Measurements from ENCODE around the gene TELO2. TPM values are rescaled to one million over a fixed set of nuclear protein-coding genes. Genes with fewer than 3 reads are reported as not detected.

The TELO2 gene
- total RNA-seq, result 48.3 TPM

GRCh38 chr16:1492923-1493745 lies at the start of gene TELO2:
TELO2 (plus strand) TSS chr16:1493360; CDS start chr16:1494282, 922 bp downstream.

DNA sequence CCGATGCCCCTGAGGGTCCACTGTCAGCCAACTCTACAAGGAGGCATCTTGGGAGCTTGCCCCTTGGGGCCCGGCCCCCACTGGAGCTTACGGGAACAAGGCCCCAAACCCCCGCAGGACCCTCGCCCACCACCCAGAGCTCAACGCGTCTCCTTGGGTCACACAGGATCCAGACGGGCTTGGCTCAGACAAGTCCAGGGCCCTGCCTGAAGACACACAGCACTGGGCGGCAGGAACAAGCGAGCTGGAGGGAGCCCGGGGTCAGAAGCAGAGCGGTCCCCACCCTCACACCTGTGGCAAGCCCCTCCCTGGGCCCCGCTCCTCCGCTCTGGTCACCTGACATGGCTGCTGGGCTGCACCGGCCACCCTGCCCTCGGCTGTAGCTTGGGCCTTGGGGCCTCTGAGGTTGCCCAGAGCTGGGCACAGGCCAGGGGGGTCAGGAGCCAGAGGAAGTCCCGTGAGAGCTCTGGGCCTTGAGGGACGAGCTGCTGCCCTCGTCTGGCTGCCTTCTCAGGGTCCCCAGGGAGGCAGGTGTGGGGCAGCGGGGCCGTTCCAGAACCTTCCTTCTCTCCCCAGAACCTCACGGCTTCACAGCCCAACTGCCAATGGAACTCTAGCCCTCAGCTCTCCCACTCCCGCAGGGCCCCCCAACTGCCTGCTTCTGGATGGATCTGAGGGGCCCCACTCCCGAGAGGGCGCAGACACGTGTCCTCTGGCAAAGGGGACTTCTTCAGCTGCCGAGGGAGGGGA lies 49.0 kb upstream of the TELO2 start, which contains the start of gene CCDC154:
Gene CCDC154 (minus strand): TSS at position 577 of the 750 bp plus-strand sequence. CDS start 234 bp downstream, at position 343.

GRCh38 chr16:1474796-1475551 lies 18.2 kb upstream of the TELO2 start, which contains the start of gene CLCN7:
CLCN7 (minus strand) TSS chr16:1475028; CDS start chr16:1474974, 54 bp downstream.

GRCh38 chr16:1488619-1489018 lies 4.5 kb upstream of the TELO2 start, which contains the start of gene PTX4:
PTX4 (minus strand) TSS chr16:1488944; CDS start chr16:1488909, 35 bp downstream.

GRCh38 chr16:1533443-1533951 lies 40.3 kb downstream of the TELO2 start, which contains the start of gene TMEM204:
TMEM204 (plus strand) TSS chr16:1533666; CDS start chr16:1534276, 610 bp downstream.

Other genes starting within 250 kb of the TELO2 start
- not detected for gene TPSD1, start 237.3 kb upstream of the TELO2 start, total RNA-seq
- gene UBE2I, start 183.7 kb upstream of the TELO2 start, total RNA-seq, result 72.6 TPM
- 12.2 TPM for gene BAIAP3, start 159.7 kb upstream of the TELO2 start, total RNA-seq
- 50.7 TPM for gene TSR3, start 141.5 kb upstream of the TELO2 start, total RNA-seq
- 50.2 TPM for gene GNPTG, start 141.4 kb upstream of the TELO2 start, total RNA-seq
- gene UNKL, start 78.7 kb upstream of the TELO2 start, total RNA-seq, result 43.6 TPM
- 12.5 TPM for gene UQCC4, start 72.6 kb upstream of the TELO2 start, total RNA-seq
- not detected for gene PERCC1, start 62.3 kb upstream of the TELO2 start, total RNA-seq
- 2.2 TPM for gene CCDC154, start 48.8 kb upstream of the TELO2 start, total RNA-seq
- gene CLCN7, start 18.3 kb upstream of the TELO2 start, total RNA-seq, result 107 TPM
- 0.18 TPM for gene PTX4, start 4.4 kb upstream of the TELO2 start, total RNA-seq
- 27.7 TPM for gene TMEM204, start 40.3 kb downstream of the TELO2 start, total RNA-seq
- gene IFT140, start 118.7 kb downstream of the TELO2 start, total RNA-seq, result 68.0 TPM
- gene CRAMP1, start 119.0 kb downstream of the TELO2 start, total RNA-seq, result 17.2 TPM
- gene JPT2, start 184.9 kb downstream of the TELO2 start, total RNA-seq, result 44.8 TPM
- gene MAPK8IP3, start 212.8 kb downstream of the TELO2 start, total RNA-seq, result 65.9 TPM

All from metanephros (tissue), 1 donor.